AG09309 (cell line): ENCODE results near the gene PATL2.
"Not testable (repeated sequence)": the region's sequence is repeated elsewhere in the genome, so short reads cannot be mapped to it uniquely, and the experiment has no call there.

Experiments
- DNase-seq: peaks from one replicate; pipeline ENCODE4 v3.0.0-alpha.2; 2010; ENCODE audit warnings: low read depth
- H3K4me3 ChIP-seq: 2 replicates; pipeline ENCODE4 v1.5.1; 2011; ENCODE audit warnings: mild to moderate bottlenecking, low read depth, low read length, moderate library complexity; ENCODE audit not compliant: control insufficient read depth
- CTCF ChIP-seq: IDR thresholded peaks from 2 replicates; pipeline ENCODE4 v1.5.1; 2011; ENCODE audit warnings: mild to moderate bottlenecking, low read depth, low read length, inconsistent platforms; ENCODE audit not compliant: insufficient read depth, control insufficient read depth; ENCODE audit errors: missing control alignments

The PATL2 gene

DNA sequence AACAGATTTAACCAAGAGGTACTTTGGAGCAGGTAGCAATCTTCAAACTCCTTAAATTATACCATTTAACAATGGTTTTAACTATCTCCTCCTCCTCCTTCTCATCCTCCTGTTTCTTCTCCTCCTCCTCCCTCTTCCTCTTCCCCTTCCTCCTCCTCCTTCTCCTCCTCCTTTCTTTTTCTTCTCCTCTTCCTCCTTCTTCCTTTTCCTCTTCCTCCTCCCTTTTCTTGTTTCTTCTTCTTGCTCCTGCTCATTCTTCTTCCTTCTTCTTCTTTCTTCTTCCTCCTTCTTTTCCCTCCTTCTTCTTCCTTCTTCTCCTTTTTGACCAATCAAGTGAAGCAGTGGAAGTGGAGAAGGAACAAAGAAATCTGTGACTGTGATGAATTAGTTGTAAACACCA, 14.1 kb downstream of the PATL2 start:
- H3K4me3 ChIP-seq, result no peak overlapping the region
- TF ChIP-seq CTCF, result no peak
- no peak for DNase-seq

- no peak for TF ChIP-seq CTCF
- H3K4me3 ChIP-seq, result no peak overlapping the region
- no peak for DNase-seq
These were observed 15.8 kb downstream of the PATL2 start for GRCh38 chr15:44695294-44695693.

DNA sequence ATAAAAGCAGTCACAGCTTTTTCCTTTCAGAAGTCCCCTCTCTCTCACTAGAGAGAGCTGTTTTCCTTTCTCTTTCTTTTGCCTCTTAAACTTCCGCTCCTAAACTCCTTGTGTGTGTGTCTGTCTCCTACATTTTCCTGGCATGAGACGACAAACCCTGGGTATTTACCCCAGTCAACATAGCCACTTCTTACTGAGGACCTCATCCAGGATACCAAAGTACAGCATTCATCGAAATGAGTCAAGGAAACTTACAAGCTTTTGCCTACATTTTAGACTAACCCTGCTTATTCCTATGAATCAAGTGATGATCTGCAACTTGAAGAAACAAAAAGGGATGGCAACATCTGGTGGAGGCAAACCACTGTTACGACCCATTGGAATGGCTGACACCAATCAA, 16.7 kb downstream of the PATL2 start:
- no peak for TF ChIP-seq CTCF
- no peak for DNase-seq
- H3K4me3 ChIP-seq, result no peak overlapping the region

- no peak overlapping the region for H3K4me3 ChIP-seq
- TF ChIP-seq CTCF, result no peak
- DNase-seq, result no peak
These were observed 18.5 kb downstream of the PATL2 start for GRCh38 chr15:44692659-44693058.

DNA sequence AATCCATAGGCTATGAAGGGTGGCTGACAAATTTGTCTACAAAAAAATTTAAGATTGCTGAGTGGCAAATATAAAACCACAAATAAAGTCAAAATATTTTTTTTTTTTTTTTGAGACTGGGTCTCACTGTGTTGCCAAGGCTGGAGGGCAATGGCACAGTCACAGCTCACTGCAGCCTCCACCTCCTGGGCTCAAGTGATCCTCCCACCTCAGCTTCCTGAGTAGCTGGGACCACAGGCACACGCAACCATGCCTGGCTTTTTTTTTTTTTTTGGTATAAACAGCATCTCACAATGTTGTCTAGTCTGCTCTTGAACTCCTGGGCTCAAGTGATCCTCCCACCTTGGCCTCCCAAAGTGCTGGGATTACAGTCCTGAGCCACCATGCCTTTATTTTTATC, 20.9 kb downstream of the PATL2 start:
- DNase-seq, H3K4me3 ChIP-seq: not testable (repeated sequence)

DNA sequence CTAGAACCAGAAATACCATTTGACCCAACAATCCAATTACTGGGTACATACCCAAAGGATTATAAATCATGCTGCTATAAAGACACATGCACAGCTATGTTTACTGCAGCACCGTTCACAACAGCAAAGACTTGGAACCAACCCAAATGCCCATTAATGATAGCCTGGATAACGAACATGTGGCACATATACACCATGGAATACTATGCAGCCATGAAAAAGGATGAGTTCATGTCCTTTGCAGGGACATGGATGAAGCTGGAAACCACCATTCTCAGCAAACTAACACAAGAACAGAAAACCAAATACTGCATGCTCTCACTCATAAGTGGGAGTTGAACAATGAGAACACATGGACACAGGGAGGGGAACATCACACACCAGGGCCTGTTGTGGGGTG, 21.8 kb downstream of the PATL2 start:
- not testable (repeated sequence) for DNase-seq, H3K4me3 ChIP-seq

DNA sequence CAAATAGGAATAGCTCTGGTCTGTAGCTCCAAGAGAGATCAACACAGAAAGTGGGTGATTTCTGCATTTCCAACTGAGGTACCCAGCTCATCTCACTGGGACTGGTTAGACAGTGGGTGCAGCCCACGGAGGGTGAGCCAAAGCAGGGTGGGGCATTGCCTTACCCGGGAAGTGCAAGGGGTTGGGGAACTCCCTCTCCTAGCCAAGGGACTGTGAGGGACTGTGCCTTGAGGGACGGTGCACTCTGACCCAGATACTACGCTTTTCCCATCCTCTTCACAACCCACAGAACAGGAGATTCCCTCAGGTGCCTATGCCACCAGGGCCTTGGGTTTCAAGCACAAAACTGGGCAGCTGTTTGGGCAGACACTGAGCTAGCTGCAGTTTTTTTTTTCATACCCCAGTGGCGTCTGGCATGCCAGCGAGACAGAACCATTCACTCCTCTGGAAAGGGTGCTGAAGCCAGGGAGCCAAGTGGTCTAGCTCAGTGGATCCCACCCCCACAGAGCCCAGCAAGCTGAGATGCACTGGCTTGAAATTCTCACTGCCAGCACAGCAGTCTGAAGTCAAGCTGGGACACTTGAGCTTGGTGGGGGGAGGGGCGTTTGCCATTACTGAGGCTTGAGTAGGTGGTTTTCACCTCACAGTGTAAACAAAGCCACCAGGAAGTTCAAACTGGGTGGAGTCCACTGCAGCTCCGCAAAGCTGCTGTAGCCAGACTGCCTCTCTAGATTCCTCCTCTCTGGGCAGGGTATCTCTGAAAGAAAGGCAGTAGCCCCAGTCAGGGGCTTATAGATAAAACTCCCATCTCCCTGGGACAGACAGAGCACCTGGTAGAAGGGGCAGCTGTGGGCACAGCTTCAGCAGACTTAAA, 28.1 kb downstream of the PATL2 start:
- DNase-seq, H3K4me3 ChIP-seq: not testable (repeated sequence)

- TF ChIP-seq CTCF, result no peak
- DNase-seq, result no peak
- no peak overlapping the region for H3K4me3 ChIP-seq
These were observed 28.9 kb downstream of the PATL2 start for GRCh38 chr15:44682211-44682610.
